Ammon's horn (tissue), 1 donor: ENCODE data around the gene CNNM2.
"Not testable (repeated sequence)": the region's sequence is repeated elsewhere in the genome, so short reads cannot be mapped to it uniquely, and the experiment has no call there.

Source experiments
- DNase-seq: peaks from one replicate; pipeline ENCODE4 v3.0.0-alpha.2; 2016; ENCODE audit warnings: low spot score

Gene CNNM2

DNA sequence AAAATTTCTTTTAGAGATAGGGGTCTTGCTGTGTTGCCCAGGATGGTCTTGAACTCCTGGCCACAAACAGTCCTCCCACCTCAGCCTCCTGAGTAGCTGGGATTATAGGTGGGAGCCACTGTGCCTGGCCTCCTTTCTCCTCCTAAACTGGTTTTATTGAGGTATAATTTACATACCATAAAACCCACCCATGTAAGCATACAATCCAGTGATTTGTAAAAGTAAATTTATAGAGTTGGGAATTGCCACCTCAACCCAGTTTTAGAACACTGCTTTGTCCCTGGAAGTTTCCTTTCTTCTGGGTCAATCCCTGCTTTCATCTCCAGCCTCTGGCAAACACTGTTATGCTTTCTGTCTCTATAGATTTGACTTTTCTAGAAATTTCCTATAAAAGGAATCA, 49.0 kb downstream of the CNNM2 start:
- no peak for DNase-seq

DNA sequence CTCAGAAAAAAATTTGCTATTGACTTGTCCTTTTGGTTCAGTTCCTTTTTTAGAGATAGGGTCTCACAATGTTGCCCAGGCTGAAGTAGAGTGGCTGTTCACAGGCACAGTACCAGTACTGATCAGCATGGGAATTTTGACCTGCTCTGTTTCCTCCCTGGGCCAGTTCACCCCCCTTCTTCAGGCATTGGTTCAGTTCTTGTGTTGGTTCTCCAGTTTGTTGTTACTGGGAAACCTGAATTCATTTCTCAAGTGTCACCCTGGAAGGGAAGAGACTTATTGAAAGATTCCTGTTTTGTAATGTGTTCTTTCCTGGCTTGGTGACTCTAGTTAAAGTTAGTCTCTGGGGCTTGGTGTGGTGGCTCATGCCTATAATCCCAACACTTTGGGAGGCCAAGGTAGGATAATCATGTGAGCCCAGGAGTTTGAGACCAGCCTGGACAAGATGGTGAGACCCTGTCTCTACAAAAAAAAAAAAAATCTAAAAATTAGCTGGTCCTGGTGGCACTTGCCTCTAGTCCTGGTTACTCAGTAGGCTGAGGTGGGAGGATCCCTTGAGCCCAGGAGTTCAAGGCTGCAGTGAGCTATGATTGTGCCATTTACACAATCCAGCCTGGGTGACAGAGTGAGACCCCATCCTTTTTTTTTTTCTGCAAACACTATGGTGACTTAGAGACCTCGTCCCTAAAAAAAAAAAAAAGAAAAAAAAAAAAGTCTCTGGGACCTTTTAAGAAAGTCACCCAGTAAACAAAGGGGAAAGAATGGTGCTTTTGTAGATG, 52.7 kb downstream of the CNNM2 start:
- no peak for DNase-seq

DNA sequence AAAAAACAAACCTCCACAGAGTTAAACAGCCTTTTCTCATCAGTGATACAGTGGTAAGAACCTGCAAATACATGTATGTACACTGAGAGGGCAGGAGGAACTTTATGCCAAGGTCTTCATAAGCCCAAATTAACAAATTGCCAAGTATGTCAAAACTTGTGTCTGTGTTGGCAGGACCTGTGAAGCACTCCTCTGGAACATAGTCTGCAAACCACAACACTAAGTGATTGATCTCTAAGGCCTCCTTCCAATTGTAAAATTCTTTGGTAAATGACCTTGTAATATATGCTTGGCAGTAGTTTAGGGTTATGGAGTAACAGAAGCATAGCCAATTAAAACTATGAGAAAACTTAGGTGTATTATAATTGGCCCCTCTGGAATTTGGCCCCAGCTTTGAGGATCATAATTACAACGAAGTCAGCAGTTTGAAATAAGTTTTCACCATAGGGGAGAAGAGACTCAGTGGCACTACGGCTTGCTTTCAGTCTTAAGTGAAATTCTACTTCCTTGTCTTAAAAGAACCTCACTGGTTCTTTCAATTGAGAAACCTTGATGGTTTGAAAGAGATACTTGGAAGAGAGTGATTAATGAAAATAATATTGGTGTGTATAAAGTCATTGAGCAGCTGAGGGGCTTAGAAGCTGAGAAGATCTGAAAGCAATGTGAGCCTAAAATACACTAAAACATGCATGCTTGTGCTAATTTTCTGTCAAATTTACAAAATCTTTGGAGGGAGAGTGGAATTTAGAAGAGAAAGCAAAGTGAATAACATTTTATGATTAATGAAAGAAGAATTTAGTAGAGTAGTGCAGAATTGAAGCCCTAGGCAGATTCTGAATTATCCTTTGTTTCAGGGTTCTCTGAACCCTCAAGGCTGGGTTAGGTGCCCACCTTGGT, 57.6 kb downstream of the CNNM2 start:
- DNase-seq, result no peak

DNA sequence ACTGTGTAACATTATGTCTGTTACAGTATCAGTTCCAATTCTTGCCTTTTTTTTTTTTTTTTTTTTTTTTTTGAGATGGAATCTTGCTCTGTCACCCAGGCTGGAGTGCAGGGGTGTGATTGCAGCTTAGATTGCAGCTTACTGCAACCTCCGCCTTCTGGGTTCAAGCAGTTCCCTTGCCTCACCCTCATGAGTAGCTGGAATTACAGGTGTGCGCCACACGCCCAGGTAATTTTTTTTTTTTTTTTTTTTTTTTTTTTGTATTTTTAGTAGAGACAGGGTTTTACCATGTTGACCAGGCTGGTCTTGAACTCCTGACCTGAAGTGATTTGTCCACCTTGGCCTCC, 58.3 kb downstream of the CNNM2 start:
- not testable (repeated sequence) for DNase-seq

DNA sequence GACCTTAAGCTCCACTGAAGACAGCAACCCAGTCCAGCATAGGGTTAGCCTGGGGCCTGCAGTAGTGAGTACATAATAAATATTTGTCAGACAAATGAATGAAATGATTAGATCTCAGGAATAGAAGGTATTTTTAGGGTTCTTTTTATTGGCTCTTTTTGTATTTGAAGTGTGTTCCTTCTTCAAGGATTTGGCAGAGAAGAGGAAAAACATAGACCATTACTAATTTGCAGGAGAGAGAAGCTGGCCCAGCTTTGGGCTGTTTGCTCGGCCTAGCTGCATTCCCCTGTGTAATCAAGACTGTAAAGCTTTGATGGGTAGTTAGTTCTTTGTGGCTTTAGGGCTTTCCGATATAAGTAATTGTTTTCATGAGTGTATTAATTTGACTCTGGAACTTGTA, 64.2 kb downstream of the CNNM2 start:
- no peak for DNase-seq

DNA sequence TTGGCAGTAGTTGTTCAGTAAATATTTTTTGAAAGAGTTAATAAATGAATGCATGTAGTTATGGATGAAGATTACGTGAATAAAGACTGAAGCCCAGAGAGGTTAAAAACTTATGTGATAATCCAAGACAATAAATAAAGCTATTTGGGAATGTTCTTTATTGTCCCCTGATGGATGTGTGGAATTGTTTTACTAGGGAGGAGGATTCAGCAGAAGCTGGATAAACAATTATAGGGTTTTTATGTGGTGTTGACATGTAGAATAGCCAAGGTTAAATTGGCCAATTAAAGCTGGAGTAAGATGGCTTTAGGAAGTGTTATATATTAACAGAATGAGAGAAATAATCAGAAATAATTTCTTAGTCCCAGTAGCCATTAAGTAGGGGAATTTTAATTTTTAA, 66.0 kb downstream of the CNNM2 start:
- DNase-seq, result no peak

DNA sequence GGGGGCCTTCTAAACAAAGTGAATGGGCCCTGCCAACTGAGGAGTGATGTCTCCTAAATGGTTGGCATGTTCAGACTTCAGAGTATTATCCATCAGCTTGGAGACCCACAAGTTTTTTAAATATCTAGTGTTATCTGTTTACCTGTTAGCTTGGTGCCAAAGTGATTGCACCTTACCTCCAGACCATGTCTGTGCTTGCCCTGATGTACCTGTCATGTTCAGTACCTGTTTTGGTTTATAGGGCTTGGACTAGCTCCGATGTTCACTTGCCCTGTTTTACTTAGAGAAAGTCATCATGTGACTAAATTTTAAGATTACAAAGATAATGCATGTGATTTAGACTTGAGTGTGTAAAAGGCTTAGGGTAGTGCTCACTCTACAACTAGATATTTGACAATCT, 67.7 kb downstream of the CNNM2 start:
- DNase-seq, result no peak

DNA sequence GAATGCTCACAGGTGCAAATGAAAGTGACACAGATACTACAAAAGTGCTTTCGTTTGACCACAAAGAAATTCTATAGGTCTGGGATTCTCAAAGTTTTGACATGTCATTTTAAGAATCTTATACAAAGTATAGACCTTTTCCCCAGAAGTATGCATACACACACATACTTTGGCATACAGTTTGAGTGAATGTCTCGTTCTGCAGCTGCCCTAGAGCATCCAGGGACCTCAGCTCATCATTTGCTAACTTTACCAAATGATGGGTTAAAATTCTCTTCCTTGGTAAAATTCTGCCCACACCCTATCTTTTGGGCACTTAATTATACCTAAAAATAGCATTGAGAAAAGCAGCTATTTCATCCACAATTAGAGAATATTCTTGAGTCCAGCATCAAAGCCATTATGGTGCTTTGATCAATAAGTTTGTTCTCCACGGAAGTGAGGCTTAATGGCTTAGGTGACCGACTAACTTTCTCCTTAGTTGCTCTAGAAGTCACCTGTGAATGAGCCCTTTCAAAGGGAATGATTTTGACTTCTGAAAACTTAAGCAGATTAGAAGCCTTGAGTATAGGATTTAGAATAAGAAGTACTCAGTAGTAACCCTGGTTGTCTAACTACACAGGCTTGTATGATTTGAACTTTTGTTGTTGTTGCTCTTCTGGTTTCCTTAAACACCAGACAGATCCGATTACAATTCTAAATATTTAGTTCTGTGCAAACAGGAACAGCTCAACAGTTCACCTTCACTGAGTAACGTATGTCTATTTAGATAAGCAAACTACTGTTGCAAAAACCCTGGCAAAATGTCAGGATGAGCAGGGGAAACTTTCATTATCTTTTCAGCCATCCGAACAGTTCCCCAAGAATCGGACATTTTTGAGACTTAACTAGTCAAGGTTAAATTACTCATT, 70.6 kb downstream of the CNNM2 start:
- no peak for DNase-seq

DNA sequence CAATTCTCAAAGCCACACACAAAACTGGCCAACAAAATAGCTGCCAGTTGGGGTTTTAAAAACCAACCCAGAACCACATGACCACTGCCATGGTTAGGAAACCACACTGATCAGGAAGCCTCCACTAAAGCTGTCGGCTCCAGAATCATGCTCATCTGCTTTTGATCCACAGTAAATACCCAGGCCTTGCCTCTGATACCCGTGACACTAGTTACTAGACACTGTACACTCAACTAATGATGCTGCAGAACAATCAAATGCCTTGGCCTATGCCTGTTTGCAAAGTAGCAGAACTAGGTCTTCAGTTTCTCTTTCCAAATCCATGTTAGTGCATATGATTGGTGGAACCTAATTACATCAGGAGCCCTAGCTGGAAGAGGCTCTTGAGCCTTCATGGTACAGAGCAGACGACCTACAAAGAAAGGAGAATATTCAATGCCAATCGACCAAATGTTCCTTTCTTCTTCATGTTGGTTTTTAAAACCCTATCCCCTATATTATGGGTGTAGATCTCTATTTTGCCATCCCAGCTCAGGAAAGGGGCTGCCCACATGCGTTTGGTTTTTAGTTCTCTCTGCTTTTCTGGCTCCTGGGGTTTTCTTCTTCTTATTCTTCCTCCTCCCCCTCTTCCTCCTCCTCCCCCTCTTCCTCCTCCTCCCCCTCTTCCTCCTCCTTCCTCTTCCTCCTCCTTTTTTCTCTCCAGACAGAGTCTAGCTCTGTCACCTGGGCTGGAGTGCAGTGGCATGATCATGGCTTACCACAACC, 76.6 kb downstream of the CNNM2 start:
- DNase-seq, result no peak

DNA sequence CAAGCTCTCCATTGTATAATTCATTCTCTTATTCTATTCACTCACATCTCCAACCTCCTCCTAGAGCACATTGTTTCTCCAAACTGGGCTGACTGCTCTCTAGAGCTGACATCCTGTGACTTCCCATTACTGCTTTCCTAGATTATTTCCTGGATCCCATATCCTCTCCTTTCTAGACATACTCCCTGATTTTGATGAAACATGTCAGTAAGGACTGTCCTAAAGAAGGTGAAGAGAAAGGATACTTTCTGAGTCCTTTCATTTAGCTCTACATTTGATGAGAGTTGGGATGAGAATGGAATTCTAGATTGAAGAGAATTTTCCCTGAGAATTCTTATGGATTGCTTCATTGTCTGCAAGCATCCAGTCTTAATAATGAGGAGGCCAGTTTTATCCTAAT, 78.8 kb downstream of the CNNM2 start:
- no peak for DNase-seq

DNA sequence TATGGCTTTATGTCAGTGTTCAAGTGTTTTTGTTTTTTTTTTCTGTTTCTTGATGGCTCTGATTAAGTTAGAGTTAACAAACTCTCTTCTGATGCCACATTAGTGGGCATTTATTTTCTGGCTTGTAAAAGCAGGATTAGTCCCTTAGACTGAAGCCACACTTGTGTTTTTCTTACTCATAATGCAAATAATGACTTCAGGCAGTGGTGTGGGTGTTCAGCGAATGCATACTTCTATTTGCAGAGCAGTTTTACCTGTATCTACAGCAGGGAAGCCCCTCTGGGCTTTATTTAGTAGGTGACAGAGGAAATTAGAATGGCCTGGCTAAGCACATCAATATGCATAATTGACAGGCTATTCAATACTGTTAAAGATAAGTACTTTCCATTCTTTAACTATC, 79.9 kb downstream of the CNNM2 start:
- DNase-seq, result no peak

DNA sequence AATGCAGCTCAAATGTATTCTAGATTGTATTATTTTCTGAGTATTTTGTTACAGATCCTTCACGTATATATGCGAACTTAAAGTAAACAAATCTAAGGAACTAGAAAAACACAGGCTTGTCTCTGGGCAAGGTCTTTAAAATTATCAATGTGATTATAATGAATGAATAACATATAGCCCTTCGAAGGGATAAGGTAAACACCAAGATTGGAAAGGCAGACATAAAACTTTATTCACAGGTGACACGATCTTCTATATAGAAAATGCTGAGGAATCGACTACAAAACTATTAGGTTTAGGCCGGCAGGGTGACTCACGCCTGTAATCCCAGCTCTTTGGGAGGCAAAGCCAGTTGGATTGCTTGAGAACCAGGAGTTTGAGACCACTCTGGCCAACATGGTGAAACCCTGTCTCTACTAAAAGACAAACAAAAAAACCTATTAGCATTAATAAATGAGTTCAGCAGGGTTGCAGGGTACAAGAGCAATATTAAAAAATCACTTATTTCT, 80.4 kb downstream of the CNNM2 start:
- no peak for DNase-seq

DNA sequence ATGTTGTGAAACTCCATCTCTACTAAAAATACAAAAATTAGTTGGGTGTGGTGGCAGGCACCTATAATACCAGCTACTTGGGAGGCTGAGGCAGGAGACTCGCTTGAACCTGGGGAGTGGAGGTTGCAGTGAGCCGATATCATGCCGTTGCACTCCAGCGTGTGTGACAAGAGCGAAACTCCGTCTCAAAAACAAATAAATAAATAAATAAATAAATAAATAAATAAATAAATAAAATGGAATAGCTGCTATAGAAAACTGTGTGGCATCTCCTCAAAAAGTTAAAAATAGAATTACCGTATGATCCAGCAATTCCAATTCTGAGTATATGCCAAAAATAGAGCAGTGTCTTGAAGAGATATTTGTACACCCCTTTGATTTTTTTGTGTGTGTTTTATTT, 82.0 kb downstream of the CNNM2 start:
- DNase-seq, result not testable (repeated sequence)

DNA sequence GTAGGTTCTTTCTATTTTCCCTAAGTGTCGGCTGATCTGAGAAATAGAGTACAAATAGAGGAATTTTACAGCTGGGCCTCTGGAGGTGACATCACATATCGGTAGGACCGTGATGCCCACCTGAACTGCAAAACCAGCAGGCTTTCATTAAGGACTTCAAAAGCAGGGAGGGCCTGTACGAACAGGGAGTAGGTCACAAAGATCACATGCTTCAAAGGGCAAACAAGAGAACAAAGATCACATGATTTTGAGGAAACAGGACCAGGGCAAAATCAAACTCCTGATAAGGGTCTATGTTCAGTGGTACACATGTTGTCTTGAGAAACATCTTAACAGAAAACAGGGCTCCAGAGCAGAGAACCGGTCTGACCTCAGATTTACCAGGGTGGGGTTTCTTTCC, 88.9 kb downstream of the CNNM2 start:
- DNase-seq, result no peak

DNA sequence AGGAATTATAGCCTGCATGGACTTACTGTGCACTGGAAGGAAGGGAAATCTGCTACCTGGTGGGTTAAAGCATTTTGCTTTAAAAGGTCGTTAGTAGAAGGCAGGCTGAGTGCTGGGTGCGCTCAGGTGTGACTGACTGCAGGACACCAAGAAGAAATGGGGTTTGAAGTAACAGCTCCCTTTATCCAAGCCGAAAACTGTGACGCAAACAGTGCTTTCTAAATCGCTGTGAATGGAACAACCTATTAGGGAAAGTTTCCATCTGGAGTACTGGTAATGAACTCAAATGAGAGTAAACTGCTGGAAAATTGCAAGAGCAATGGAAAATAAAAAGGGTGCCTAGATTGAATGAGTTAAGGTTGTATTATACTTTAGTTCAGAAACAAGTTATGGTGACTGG, 95.3 kb downstream of the CNNM2 start:
- no peak for DNase-seq

DNA sequence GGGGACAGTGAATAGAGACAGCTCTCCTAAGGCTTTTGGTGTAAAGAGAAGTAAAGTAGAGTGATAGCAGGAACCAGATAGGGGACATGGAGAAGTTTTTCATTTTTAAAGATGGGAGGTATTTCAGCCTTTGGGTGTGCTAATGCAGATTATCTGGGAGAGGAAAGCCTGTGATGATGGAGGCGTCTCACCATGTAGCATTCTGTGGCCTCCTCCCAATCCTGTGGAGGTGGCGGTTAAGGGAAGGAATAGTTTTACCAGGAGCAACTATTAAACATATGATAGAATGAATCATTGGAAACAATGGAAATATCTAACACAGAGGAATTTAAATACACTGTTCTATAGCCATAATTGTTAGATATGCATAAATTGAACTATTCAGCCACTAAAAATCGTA, 101.3 kb downstream of the CNNM2 start:
- no peak for DNase-seq

DNA sequence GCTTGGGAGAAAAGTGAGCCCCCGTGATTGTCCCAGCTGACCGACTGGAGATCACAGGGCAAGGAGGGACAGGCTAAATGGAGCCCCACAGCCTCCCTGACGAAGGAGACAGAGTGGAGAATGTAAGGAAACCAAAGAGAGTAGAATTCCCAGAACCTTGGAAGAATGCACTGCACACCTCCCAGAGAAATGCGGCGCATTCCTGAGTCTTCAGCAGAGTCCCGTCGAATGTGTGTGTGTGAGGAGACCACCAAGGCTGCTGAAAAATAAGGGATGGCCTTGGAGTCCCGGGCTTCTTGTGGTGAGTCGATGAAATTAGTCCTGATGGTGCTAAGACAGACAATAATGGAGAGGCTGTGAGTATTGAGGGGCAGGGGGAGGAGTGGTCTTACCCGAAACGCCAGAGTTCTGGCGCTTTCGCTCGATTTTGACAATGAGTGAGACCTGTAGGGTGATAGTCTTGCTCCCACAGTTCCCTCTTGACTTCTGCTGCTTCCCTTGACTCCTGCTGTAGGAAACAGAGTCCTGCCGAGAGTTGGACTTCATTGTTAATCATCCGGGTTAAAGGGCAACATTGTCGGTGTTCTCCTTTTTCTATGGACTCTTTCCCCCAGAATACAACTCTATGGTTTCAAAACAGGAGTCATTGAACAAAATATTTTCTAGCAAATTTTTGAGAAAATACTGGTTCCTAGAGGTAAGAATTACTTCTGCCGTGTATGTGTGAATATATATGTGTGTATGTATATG, 103.2 kb downstream of the CNNM2 start:
- no peak for DNase-seq

DNA sequence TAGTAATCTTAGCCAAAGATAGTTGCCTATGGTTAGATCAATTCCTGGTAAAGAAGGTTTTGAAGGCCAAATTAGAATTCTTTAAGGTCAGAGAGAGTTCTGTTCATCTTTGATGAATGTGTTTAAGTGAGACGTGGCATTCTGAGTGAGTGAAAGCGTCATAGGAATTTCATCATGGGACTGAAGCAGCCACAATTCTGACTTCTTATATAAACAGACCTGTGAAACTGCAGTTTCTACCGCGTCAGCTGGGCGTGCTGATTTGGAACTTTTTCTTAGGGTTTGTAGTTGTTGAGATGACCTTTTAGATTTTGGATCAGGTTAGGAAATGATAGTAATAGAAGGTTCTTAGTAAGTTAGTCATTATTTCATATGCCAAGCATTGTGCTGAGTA, 103.8 kb downstream of the CNNM2 start:
- no peak for DNase-seq

DNA sequence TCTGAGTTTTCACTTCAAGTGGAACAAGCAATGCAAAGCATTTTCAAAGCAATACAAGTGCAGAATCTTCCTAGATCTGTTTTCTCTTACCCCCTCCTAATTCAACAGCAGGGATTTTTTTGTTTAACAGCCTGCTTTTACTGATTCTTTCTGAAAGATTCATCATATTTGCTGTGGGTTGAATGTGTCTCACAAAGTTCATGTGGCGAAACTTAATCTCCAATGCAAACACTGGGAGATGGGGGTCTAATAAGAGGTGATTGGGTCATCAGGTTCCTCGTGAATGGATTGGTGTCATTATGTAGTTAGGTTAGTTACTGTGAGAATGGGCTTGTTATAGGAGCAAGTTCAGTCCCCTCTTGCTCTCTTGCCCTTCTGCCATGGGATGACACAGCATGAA, 107.6 kb downstream of the CNNM2 start:
- no peak for DNase-seq

DNA sequence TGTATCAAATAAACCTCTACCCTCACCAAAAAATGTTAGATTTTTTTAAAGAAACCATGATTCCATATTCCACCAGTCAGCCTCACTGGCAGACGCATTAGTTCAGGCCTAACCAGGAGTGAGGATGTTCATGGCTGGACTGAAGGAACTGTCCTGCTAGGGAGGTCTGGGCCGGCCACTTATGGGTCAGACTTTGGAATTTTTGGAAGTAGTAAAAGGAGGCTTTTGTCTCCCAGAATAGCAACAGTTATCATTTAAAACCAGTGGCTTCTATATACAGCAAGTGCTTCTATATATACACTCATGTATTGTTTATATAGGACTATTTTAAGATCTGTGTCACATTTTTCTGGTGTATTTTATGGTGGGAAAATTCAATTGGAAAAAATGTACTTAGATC, 120.5 kb downstream of the CNNM2 start:
- DNase-seq, result no peak

DNA sequence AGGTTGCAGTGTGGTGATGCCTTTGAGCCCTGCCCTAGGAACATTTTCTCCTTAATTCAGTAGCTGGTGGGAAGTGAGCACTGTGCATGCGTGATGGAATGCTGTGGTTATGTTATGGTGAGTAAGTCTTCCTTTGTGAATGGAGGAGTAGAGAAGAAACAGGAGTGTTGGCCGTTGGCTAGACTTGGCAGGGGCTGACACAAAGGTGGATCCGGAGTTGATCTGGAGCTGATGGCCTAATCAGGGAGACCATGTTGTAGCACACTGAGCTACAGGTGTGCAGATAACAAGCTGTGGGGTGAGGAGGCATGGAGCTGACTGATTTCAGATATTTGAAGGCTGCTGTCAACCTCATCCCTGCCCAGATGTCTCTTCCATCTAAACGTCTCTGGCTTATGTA, 122.3 kb downstream of the CNNM2 start:
- DNase-seq, result no peak
